GM12801 (cell line): Measurements from ENCODE around the gene NEFH.

ENCODE experiments used
- TF ChIP-seq, protein P1 (sequence below): IDR thresholded peaks from one replicate; pipeline ENCODE4 v1.5.1; 2011; ENCODE audit warnings: control low read depth; ENCODE audit not compliant: insufficient read length; ENCODE audit errors: extremely low read depth

NEFH gene

GRCh38 chr22:29485448-29485847 lies 5.4 kb downstream of the NEFH start:
- TF ChIP-seq, protein P1, sequence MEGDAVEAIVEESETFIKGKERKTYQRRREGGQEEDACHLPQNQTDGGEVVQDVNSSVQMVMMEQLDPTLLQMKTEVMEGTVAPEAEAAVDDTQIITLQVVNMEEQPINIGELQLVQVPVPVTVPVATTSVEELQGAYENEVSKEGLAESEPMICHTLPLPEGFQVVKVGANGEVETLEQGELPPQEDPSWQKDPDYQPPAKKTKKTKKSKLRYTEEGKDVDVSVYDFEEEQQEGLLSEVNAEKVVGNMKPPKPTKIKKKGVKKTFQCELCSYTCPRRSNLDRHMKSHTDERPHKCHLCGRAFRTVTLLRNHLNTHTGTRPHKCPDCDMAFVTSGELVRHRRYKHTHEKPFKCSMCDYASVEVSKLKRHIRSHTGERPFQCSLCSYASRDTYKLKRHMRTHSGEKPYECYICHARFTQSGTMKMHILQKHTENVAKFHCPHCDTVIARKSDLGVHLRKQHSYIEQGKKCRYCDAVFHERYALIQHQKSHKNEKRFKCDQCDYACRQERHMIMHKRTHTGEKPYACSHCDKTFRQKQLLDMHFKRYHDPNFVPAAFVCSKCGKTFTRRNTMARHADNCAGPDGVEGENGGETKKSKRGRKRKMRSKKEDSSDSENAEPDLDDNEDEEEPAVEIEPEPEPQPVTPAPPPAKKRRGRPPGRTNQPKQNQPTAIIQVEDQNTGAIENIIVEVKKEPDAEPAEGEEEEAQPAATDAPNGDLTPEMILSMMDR, result no peak

DNA sequence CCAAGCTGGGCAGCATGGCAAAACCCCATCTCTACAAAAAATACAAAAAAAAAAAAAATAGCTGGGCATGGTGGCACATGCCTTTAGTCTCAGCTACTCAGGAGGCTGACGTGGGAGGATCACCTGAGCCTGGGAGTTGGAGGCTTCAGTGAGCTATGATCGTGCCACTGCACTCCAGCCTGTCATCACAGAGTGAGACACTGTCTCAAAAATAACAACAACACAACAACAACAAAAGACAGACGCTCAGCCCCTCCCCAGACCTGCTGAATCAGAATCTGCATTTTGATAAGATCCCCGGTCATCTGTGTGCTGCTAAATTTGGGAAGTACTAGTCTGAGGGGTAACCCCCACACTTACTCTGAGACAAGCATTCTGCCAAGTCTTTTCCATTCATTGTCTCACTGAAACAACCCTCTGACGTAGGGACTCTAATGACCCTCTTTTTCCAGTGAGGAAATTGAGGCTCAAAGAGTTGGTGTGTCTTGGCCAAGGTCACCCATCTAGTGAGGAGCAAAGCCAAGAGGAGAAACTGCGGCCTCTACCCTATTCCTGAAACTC lies 7.5 kb downstream of the NEFH start:
- TF ChIP-seq, protein P1, result no peak

DNA sequence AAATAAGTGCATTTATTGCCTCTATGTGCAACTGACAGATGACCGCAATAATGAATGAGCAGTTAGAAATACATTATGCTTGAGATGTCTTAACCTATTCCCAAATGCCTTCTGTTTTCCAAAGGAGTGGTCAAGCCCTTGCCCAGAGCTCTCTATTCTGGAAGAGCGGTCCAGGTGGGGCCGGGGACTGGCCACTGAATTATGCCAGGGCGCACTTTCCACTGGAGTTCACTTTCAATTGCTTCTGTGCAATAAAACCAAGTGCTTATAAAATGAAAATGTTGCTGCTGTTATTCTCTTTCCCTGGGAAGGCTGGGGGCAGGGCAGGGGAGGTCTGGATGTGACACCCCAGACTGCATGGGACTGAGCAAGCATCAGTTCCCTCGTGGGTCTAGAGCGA lies 11.0 kb downstream of the NEFH start:
- TF ChIP-seq, protein P1, result no peak

DNA sequence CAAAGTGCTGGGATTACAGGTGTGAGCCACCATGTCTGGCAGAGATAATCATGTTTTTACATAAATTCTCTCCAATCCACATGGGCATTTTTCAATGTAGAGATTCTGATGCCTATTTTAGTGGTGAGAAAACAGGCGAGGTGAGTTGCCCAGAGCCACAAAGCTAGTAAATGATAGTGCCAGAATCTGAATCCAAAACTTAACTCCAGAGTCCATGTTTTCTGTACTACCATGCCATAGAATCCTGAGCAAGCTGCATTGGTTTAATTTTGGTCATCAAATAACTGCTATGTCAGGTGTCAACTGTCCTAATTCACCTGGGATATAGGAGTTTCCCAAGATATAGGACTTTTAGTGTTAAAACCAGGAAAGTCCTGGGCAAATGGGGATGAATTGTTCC lies 13.6 kb downstream of the NEFH start:
- TF ChIP-seq, protein P1, result no peak

- TF ChIP-seq, protein P1, result no peak
Measured at GRCh38 chr22:29499852-29500251, 19.8 kb downstream of the NEFH start.

GRCh38 chr22:29503811-29504372 lies 23.9 kb downstream of the NEFH start:
- TF ChIP-seq, protein P1, result no peak

GRCh38 chr22:29509298-29509697 lies 29.3 kb downstream of the NEFH start:
- TF ChIP-seq, protein P1, result no peak
